GM10248 (cell line): ENCODE results near the gene CCDC85C.
A peak's percentile ranks its signal among the peaks of the same experiment; 100 is the strongest.

Experiments
- CTCF ChIA-PET: fragments of 300-600 bp; sonication (Branson Sonifier 250); formaldehyde crosslinking; extraction: SDS; loops from one replicate; lab custom pipeline; 2021; ENCODE audit warnings: antibody characterized with exemption; lab: Yijun Ruan, JAX
- POLR2A ChIA-PET: fragments of 350-650 bp; sonication (Branson Sonifier 250); formaldehyde crosslinking; extraction: SDS; loops from one replicate; lab custom pipeline; 2020; ENCODE audit warnings: antibody characterized with exemption; lab: Yijun Ruan, JAX
- DNase-seq: peaks from one replicate; pipeline ENCODE4 v3.0.0; 2012; ENCODE audit errors: extremely low spot score
- CTCF ChIP-seq: IDR thresholded peaks from 2 replicates; pipeline ENCODE4 v1.5.1; 2012; ENCODE audit warnings: mild to moderate bottlenecking, low read depth; ENCODE audit errors: extremely low read depth, missing control alignments, control extremely low read depth

CCDC85C gene

GRCh38 chr14:99596772-99597171 is 7.2 kb downstream of the CCDC85C start:
- no peak for TF ChIP-seq CTCF
- ChIA-PET POLR2A (interaction anchor here (0.6 kb wide), 1 partner anchor 251 kb away, joined by 8 read pairs; no protein-coding TSS in a partner anchor), CTCF (no interaction called here)
- no peak for DNase-seq

- POLR2A ChIA-PET, result interaction anchor here (0.6 kb wide), 1 partner anchor 250 kb away, joined by 8 read pairs; no protein-coding TSS in a partner anchor
- CTCF ChIA-PET, result no interaction called here
- no peak for TF ChIP-seq CTCF
- DNase-seq, result no peak
Observed at GRCh38 chr14:99596071-99596627, 7.9 kb downstream of the CCDC85C start.

GRCh38 chr14:99595524-99595923 is 8.5 kb downstream of the CCDC85C start:
- no peak for DNase-seq
- ChIA-PET POLR2A (no interaction called here), CTCF (interaction anchor here (1.8 kb wide), 1 partner anchor 10 kb away, joined by 11 read pairs; no protein-coding TSS in a partner anchor)
- TF ChIP-seq CTCF, result no peak

- ChIA-PET CTCF (interaction anchor here (1.8 kb wide), 1 partner anchor 11 kb away, joined by 11 read pairs; no protein-coding TSS in a partner anchor), POLR2A (interaction anchor here (0.9 kb wide), 1 partner anchor 9 kb away, joined by 3 read pairs; the partner anchor contains the start of gene CCDC85C)
- no peak for TF ChIP-seq CTCF
- DNase-seq, result peak; percentile 67
Observed at GRCh38 chr14:99595034-99595433, 9.0 kb downstream of the CCDC85C start.

- ChIA-PET CTCF (interaction anchor here (1.8 kb wide), 1 partner anchor 12 kb away, joined by 11 read pairs; no protein-coding TSS in a partner anchor), POLR2A (interaction anchor here (0.9 kb wide), 1 partner anchor 9 kb away, joined by 3 read pairs; the partner anchor contains the start of gene CCDC85C)
- no peak for TF ChIP-seq CTCF
- DNase-seq, result no peak
Observed at GRCh38 chr14:99593971-99594841, 9.8 kb downstream of the CCDC85C start.
